ENCODE data around the gene NAV2. TPM values are rescaled to one million over a fixed set of nuclear protein-coding genes. Genes with fewer than 3 reads are reported as not detected.
A peak's percentile ranks its signal among the peaks of the same experiment; 100 is the strongest.

NAV2 gene
- total RNA-seq, 2 experiments from 2014 or later: 0.26 to 0.67 TPM

- Mint-ChIP-seq H3K4me3 (peak overlapping the region; percentile 53), H3K27ac (no peak overlapping the region), H3K27me3 (peaks cover 56% of the 10 kb centered on the region), H3K4me1 (peaks cover 23% of the 10 kb centered on the region), H3K9me3 (ENCODE audit: low read depth) (no peaks in the 10 kb centered on the region), H3K36me3 (no peaks in the 10 kb centered on the region)
- no peak for DNase-seq
- no peak for ATAC-seq
- CTCF ChIA-PET: no interaction called here
Measured at GRCh38 chr11:19714387-19715363, 2.0 kb downstream of the NAV2 start.

- Mint-ChIP-seq H3K27me3 (peaks cover 52% of the 10 kb centered on the region), H3K27ac (no peak overlapping the region), H3K4me1 (peaks cover 23% of the 10 kb centered on the region), H3K36me3 (no peaks in the 10 kb centered on the region), H3K4me3 (no peak overlapping the region), H3K9me3 (ENCODE audit: low read depth) (no peaks in the 10 kb centered on the region)
- CTCF ChIA-PET: no interaction called here
- ATAC-seq: no peak
- no peak for DNase-seq
Measured at GRCh38 chr11:19715373-19715772, 2.7 kb downstream of the NAV2 start.

DNA sequence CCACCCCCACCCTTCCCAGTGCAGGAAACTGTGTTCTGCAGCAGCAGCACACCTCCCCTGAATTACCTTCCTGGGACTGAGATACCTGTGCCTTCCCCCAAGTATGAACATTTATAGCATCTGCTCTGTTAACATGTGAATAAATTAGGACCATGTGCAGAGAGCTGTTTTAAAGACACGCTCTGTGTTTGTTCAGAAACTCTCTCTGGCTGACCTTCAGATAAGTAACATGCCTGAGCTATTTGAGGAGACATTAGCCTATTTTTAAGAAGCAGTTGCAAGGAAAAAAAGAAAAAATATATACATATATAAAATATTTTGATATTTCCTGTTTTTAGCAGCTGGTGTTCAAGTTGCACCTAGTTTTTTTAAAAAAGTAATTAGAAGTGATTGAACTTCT lies 5.4 kb downstream of the NAV2 start:
- peaks cover 39% of the 10 kb centered on the region for H3K27me3 Mint-ChIP-seq
- DNase-seq: no peak
- no peak overlapping the region for H3K27ac Mint-ChIP-seq
- peaks cover 16% of the 10 kb centered on the region for H3K4me1 Mint-ChIP-seq
- no peaks in the 10 kb centered on the region for H3K9me3 Mint-ChIP-seq (ENCODE audit: low read depth)
- H3K36me3 Mint-ChIP-seq: no peaks in the 10 kb centered on the region
- CTCF ChIA-PET: no interaction called here
- no peak overlapping the region for H3K4me3 Mint-ChIP-seq
- no peak for ATAC-seq

- Mint-ChIP-seq H3K27me3 (peaks cover 30% of the 10 kb centered on the region), H3K36me3 (no peaks in the 10 kb centered on the region), H3K9me3 (ENCODE audit: low read depth) (no peaks in the 10 kb centered on the region), H3K27ac (no peak overlapping the region), H3K4me1 (peaks cover 19% of the 10 kb centered on the region), H3K4me3 (no peak overlapping the region)
- CTCF ChIA-PET: no interaction called here
- ATAC-seq: no peak
- no peak for DNase-seq
Measured at GRCh38 chr11:19718951-19719350, 6.3 kb downstream of the NAV2 start.

GRCh38 chr11:19719960-19720359 lies 7.3 kb downstream of the NAV2 start:
- Mint-ChIP-seq H3K4me1 (peaks cover 16% of the 10 kb centered on the region), H3K27me3 (peaks cover 19% of the 10 kb centered on the region), H3K27ac (no peak overlapping the region), H3K4me3 (no peak overlapping the region), H3K36me3 (no peaks in the 10 kb centered on the region), H3K9me3 (ENCODE audit: low read depth) (no peaks in the 10 kb centered on the region)
- ATAC-seq (no peak), DNase-seq (no peak)
- CTCF ChIA-PET: no interaction called here

DNA sequence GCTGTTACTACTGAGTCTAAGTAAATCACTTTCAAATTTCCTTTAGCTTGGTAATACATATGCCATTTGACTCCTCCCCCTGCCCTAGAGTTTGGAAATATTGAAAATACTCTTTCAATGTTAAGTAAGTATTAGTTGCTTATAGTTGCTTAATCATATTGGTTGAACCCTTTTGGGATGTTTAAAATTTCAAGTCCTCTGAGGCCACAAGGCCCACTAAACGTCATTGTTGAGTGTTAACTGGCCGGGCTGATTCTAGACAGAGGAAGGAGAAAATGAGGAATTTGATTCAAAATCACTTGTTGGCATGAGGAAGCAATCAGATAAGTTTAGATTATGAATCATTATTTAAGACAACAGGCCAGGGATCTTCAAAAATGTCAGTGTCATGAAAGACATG lies 8.5 kb downstream of the NAV2 start:
- CTCF ChIA-PET: interaction anchor here (1.1 kb wide), 1 partner anchor 13 kb away, joined by 3 read pairs; no protein-coding TSS in a partner anchor
- H3K4me3 Mint-ChIP-seq: no peak overlapping the region
- DNase-seq (no peak), ATAC-seq (no peak)
- H3K36me3 Mint-ChIP-seq: no peaks in the 10 kb centered on the region
- H3K27ac Mint-ChIP-seq: no peak overlapping the region
- peaks cover 16% of the 10 kb centered on the region for H3K4me1 Mint-ChIP-seq
- peaks cover 7% of the 10 kb centered on the region for H3K27me3 Mint-ChIP-seq
- H3K9me3 Mint-ChIP-seq (ENCODE audit: low read depth): no peaks in the 10 kb centered on the region

GRCh38 chr11:19722702-19723101 lies 10.1 kb downstream of the NAV2 start:
- Mint-ChIP-seq H3K27ac (peak overlapping the region; percentile 3), H3K27me3 (no peaks in the 10 kb centered on the region), H3K4me1 (peaks cover 16% of the 10 kb centered on the region), H3K36me3 (no peaks in the 10 kb centered on the region), H3K9me3 (ENCODE audit: low read depth) (no peaks in the 10 kb centered on the region), H3K4me3 (no peak overlapping the region)
- CTCF ChIA-PET: interaction anchor here (1.2 to 1.6 kb wide), 3 partner anchors 10 to 652 kb away, joined by 3 to 4 read pairs (median 4); partner anchors contain the start of gene NAV2
- DNase-seq (no peak), ATAC-seq (no peak)

DNA sequence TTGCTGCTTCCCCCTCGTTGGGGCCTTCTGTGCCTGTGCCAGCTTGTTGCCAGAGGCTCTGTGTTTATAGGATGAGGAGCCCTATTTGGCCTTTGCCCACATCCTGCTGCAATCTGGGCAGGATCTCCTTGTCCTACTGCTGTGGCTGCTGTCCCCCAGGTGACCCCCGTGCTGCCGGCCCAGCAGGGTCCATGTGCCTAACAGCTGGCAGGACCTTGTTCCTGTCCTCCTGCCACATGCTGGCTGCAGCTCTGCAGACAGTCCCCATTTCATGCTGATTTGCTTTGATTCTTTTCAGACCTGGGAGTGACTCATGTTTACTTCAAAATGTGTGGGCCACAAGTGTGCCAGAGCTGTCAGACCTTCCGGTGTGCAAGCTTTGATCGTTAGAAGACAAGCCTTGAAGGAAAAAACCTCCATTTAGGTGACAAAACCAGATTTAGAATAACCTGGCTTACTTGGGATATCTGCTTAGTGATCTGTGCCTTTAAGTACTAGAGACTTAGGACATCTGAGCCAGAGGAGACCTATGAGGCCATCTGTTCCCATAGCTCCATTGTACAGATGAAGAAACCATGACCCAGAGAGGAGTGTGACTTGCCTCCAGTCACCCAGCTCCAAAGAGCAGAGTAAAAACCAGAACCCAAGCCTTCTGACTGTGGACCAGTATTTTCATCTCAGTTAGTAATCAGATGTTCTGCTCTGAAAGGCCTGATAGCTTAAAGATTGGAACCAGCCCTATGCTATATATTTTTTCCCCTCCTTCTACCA lies 11.1 kb downstream of the NAV2 start:
- peak; percentile 91 for ATAC-seq

DNA sequence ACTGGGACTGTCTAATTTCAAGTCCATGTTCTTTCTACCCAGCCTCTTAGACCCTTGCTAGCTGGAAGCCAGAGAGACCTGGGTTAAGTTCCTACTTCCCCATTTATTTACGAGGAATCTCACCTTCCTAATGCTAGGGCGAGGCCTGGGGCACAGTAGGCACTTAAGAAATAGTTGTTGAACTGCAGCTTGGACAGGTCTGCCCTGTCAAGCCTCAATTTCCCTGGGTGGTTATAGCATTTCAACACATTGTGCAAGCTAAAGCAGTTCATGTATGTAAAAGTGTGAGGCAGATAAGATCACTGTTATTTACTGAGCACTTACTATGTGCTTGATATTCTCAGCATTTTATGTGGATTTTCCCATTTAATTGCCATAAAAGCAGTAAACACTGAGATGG lies 12.1 kb downstream of the NAV2 start:
- Mint-ChIP-seq H3K27me3 (no peaks in the 10 kb centered on the region), H3K27ac (no peak overlapping the region), H3K36me3 (no peaks in the 10 kb centered on the region), H3K9me3 (ENCODE audit: low read depth) (no peaks in the 10 kb centered on the region), H3K4me3 (no peak overlapping the region), H3K4me1 (peaks cover 16% of the 10 kb centered on the region)
- ATAC-seq (no peak), DNase-seq (no peak)
- CTCF ChIA-PET: interaction anchor here (1.8 kb wide), 1 partner anchor 14 kb away, joined by 5 read pairs; no protein-coding TSS in a partner anchor

More for the DNA sequence above, 11.1 kb downstream of the NAV2 start:
- Mint-ChIP-seq H3K27me3 (no peaks in the 10 kb centered on the region), H3K4me3 (no peak overlapping the region), H3K27ac (peak overlapping the region; percentile 73), H3K36me3 (no peaks in the 10 kb centered on the region), H3K4me1 (peaks cover 16% of the 10 kb centered on the region), H3K9me3 (ENCODE audit: low read depth) (no peaks in the 10 kb centered on the region)
- DNase-seq: peak; percentile 58
- CTCF ChIA-PET: interaction anchor here (1.0 to 1.8 kb wide), 6 partner anchors 11 to 653 kb away, joined by 3 to 5 read pairs (median 4); partner anchors contain the start of gene NAV2

GRCh38 chr11:19725379-19726079 lies 12.9 kb downstream of the NAV2 start:
- no peak overlapping the region for H3K27ac Mint-ChIP-seq
- no peak for ATAC-seq
- DNase-seq: no peak
- H3K4me1 Mint-ChIP-seq: peaks cover 16% of the 10 kb centered on the region
- no peaks in the 10 kb centered on the region for H3K27me3 Mint-ChIP-seq
- CTCF ChIA-PET: interaction anchor here (0.7 kb wide), 1 partner anchor 17 kb away, joined by 3 read pairs; no protein-coding TSS in a partner anchor
- H3K36me3 Mint-ChIP-seq: no peaks in the 10 kb centered on the region
- no peaks in the 10 kb centered on the region for H3K9me3 Mint-ChIP-seq (ENCODE audit: low read depth)
- no peak overlapping the region for H3K4me3 Mint-ChIP-seq

DNA sequence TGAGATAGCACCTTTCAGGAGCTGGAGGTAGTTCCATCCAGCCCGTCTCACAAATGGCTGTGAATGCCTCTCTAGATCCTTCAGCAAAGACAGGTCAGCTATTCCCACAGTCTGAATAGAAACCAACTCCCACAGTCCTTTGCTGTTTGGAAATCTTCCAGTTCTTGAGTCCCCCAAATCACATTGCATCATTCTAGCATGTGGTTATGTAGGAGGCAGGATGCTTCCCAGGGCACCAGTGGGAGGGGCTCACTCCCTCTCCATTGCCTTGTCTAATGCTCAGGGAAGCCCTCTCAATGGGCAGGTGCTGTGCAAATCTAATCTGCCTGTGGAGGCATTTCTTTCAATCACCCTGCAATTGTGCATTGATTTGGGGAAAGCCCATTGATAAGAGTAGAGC lies 14.6 kb downstream of the NAV2 start:
- CTCF ChIA-PET: interaction anchor here (1.3 kb wide), 1 partner anchor 15 kb away, joined by 6 read pairs; no protein-coding TSS in a partner anchor
- Mint-ChIP-seq H3K36me3 (no peaks in the 10 kb centered on the region), H3K27me3 (no peaks in the 10 kb centered on the region), H3K27ac (no peak overlapping the region), H3K4me1 (peaks cover 16% of the 10 kb centered on the region), H3K4me3 (no peak overlapping the region), H3K9me3 (ENCODE audit: low read depth) (no peaks in the 10 kb centered on the region)
- DNase-seq (no peak), ATAC-seq (no peak)

DNA sequence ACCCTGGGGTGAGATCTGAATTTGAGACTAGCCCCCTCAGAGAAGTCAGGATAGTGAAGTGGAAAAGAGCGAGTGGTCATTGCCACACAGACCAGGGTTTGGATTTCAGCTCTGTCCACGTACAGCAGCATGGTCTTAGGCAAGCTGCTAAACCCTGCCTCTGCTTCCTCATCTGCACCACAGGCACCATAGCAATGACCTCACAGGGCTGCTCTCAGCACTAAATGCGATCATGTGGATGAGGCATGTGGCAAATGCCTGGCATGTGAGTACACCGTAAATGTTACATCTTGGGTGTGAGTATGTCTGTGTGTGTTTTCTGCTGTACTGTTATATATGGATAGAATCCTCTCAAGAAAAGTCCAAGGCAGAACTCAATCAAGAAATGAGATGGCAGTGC lies 15.8 kb downstream of the NAV2 start:
- ATAC-seq (no peak), DNase-seq (no peak)
- H3K27me3 Mint-ChIP-seq: no peaks in the 10 kb centered on the region
- H3K27ac Mint-ChIP-seq: no peak overlapping the region
- H3K4me3 Mint-ChIP-seq: no peak overlapping the region
- peaks cover 9% of the 10 kb centered on the region for H3K4me1 Mint-ChIP-seq
- H3K9me3 Mint-ChIP-seq (ENCODE audit: low read depth): no peaks in the 10 kb centered on the region
- no peaks in the 10 kb centered on the region for H3K36me3 Mint-ChIP-seq
- CTCF ChIA-PET: no interaction called here

- Mint-ChIP-seq H3K9me3 (ENCODE audit: low read depth) (no peaks in the 10 kb centered on the region), H3K36me3 (no peaks in the 10 kb centered on the region), H3K4me1 (peaks cover 2% of the 10 kb centered on the region), H3K27me3 (no peaks in the 10 kb centered on the region), H3K27ac (no peak overlapping the region), H3K4me3 (no peak overlapping the region)
- no peak for DNase-seq
- ATAC-seq: no peak
- CTCF ChIA-PET: no interaction called here
Measured at GRCh38 chr11:19729141-19729540, 16.5 kb downstream of the NAV2 start.

Measured in activated CD8-positive, alpha-beta memory T cell treated with anti-CD3 and anti-CD28 coated beads, Interleukin-2, amount 10 ng/mL, durations not matched to agents 7 days and 5 days (primary cell).